ENCODE measurements around the gene TMC4.

DNA sequence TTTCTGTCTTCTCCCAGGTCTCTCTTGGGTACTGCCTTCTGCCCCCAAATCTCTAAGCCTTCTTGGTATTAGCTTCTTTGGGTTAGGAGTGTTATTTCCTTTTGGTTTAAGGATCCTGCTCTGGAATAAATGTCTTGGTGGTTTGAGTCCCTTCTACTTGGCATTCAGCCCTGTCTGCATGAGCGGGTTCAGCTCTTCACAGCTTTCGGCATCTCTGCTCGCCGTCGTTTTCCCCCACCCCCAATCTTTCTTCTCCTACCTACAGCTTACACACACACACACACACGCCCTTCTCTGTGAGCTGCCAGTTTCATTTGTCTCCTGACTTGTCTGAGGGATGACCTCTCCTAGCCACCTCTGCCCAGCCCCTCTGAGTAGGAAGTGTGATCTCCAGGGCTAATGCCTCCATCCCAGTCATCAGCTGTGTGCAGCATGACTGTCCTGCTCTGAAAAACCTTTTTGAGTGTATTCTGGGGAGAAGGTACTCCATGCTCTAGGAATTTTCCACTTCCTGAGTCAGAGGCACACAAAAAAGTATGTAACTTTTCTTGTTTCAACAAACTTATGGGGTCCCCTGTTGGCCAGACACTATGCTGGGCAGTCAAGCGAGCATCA is 30.7 kb downstream of the TMC4 start:
- TF ChIP-seq, protein P1, sequence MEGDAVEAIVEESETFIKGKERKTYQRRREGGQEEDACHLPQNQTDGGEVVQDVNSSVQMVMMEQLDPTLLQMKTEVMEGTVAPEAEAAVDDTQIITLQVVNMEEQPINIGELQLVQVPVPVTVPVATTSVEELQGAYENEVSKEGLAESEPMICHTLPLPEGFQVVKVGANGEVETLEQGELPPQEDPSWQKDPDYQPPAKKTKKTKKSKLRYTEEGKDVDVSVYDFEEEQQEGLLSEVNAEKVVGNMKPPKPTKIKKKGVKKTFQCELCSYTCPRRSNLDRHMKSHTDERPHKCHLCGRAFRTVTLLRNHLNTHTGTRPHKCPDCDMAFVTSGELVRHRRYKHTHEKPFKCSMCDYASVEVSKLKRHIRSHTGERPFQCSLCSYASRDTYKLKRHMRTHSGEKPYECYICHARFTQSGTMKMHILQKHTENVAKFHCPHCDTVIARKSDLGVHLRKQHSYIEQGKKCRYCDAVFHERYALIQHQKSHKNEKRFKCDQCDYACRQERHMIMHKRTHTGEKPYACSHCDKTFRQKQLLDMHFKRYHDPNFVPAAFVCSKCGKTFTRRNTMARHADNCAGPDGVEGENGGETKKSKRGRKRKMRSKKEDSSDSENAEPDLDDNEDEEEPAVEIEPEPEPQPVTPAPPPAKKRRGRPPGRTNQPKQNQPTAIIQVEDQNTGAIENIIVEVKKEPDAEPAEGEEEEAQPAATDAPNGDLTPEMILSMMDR (conservative IDR thresholded peaks at IDR 0.05 in 1 of 2, IDR thresholded peaks at IDR 0.05 in 1 of 2; ENCODE audit: low read depth in 1 of 2, low read length in 2 of 2) = no peak
- no peak for TF ChIP-seq EZH2 (IDR thresholded peaks at IDR 0.05; ENCODE audit: low read length, missing control alignments)
